ENCODE measurements around the gene NDUFA12.

- TF ChIP-seq CTCF (IDR thresholded peaks at IDR 0.05) (no peak), POLR2A (IDR thresholded peaks at IDR 0.05) (no peak), POLR2AphosphoS5 (IDR thresholded peaks at IDR 0.05) (no peak)
These were observed 51.2 kb downstream of the NDUFA12 start for GRCh38 chr12:94952325-94952724.
